Stimulated activated CD4-positive, alpha-beta T cell treated with anti-CD3 and anti-CD28 coated beads, TNF-alpha, amount 100 ng/mL, for 4 hours (primary cell): Measurements from ENCODE around the gene COL18A1.

Source experiments
- DNase-seq, 3 experiments: peaks; one replicate each; pipeline ENCODE4 v3.0.0-alpha.2; 2020; ENCODE audit warnings: low read depth in 3 of 3

Gene COL18A1

DNA sequence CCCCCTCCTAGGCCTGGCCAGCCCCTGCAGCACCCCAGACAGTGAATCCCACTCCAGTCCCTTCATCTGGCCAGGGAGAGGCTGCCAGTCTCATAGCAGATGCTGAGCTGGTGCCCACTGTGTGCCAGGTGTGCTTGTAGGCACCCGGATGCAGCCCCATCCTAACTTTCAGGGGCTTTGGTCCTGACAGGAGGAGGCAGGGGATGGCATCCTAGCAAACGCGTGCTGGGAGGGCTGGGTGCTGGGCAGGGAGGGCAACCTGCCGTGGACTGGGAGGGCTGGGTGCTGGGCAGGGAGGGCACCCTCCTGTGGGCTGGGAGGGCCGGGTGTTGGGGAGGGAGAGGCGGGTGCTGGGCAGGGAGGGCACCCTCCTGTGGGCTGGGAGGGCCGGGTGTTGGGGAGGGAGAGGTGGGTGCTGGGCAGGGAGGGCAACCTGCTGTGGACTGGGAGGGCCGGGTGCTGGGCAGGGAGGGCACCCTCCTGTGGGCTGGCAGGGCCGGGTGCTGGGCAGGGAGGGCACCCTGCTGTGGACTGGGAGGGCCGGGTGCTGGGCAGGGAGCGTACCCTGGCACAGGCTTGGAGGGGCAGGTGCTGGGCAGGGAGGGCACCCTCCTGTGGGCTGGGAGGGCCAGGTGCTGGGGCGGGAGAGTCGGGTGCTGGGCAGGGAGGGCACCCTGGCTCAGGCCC is 102.0 kb downstream of the COL18A1 start:
- DNase-seq: no peak

DNA sequence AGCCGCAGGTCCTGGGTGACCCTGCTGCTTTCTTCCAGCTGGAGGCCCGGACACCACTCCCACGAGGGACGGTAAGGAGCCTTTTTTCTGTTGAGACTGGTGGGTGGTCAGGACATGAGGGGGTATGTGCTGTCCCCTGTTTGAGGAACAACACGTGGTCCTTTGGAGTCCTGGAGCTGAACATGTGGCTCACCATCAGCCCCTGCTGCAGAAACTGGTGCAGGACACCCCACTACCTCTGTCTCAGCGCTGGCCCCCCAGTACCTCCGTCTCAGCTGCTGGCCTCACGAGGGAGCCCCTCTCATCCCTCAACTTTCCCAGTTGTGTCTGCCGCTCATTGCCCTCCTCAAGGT is 102.5 kb downstream of the COL18A1 start:
- DNase-seq: no peak

DNA sequence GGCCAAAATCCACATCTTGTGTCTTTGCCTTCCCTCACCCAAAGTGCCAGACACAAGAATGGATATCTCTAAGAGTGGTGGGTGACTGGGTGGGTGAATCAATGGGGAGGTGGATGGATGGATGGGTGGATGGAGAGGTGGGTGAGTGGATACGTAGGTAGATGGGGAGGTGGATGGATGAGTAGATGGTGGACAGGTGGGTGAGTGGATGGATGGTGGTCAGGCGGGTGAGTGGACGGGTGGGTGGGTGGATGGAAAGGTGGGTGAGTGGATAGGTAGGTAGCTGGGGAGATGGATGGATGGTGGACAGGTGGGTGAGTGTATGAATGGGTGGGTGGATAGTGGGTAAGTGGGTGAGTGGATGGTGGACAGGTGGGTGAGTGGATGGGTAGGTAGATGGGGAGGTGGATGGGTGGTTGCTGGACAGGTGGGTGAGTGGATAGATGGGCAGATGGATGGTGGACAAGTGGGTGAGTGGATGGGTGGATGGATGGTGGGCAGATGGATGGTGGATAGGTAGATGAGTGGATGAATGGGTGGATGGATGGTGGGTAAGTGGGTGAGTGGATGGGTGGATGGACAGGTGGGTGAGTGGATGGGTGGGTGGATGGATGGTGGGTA is 103.0 kb downstream of the COL18A1 start:
- DNase-seq: no peak

DNA sequence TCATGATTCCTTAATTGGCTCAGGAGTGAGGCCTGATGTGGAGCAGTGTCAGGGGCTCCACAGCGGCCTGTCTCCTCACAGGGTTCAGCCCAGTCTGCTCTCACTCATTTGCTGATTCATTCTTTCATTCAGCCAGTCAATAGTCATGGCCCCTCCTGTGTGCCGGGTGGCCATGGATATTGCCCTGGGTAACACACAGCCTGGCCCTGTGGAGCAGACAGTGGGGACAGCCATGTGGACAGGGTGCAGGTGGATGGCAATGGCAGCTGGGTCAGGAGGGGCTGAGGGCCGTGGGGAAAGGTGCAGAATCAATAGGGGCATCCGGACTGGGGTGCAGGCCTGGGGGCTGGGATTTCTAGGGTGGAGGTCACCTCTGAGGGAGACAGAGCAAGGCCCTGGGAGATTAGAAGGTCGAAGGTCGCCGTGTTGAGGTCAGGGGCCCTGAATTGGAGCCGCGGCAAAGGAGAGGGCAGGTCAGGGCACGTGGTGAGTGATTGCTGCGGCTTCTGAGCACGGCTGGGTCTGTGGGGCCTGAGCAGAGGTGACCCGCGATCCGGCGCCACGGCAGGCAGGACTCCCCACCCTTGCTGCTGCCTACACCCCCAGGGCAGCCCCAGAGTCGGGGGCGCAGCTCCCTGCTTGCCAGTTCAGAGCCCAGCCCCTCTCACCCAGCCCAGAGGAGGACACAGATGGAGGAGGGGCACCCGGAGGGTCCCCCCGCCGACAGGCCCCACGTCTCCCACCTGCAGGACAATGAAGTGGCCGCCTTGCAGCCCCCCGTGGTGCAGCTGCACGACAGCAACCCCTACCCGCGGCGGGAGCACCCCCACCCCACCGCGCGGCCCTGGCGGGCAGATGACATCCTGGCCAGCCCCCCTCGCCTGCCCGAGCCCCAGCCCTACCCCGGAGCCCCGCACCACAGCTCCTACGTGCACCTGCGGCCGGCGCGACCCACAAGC is 103.9 kb downstream of the COL18A1 start:
- DNase-seq: no peak

DNA sequence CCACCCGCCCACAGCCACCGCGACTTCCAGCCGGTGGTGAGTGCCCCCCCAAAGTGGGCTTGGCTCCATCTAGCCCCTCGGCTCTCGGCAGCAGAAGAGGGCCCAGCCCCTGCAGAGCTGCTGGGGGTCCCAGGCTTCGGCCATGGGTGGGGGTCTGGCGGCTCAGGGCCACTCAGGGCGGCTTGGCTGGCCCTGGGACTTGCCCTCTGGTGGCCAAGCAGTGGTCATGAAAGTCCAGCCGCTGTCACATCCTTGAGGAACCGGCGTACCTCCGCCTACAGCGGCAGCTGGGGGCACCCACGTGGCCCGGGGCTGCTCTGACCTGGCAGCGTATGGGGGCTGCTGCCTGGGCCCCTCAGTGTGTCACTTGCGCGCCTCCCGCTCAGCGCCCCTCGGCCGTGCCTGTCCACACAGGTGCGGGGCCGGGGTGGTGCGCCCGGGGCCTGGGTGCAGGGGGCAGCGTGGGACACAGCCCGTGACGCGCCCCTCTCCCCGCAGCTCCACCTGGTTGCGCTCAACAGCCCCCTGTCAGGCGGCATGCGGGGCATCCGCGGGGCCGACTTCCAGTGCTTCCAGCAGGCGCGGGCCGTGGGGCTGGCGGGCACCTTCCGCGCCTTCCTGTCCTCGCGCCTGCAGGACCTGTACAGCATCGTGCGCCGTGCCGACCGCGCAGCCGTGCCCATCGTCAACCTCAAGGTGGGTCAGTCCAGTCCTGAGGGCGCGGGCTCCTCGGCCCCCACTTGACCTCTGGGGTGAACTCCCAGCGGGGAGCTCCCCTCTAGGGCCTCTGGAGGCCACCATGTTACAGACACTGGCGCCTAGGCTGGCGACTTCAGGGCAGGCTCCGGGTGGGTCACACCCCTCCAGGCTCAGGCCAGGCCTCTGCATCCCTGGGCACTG is 104.9 kb downstream of the COL18A1 start:
- DNase-seq: no peak

DNA sequence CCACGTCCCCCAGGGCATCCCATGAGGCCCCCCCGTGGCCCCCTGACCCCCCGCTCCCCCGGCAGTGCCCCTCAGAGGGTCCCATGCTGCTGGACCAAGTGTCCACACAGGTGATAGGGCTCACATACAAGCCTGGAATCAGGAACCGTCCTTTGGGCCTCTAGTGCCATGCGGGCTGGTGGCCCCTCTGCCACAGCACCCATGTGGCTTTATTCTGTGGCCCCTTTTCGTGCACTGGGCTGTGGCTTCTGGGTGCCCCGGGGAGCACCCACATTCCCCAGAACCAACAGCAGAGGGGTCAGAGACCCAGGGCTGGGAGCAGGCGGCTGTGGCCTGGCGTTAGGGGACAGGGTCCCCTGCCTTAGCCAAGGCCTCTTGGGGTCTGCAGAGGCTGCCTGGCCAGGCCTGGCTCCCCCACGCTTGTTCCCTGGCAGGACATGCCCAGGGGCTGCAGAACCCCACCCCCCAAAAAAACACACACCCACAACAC is 105.5 kb downstream of the COL18A1 start:
- DNase-seq: no peak

DNA sequence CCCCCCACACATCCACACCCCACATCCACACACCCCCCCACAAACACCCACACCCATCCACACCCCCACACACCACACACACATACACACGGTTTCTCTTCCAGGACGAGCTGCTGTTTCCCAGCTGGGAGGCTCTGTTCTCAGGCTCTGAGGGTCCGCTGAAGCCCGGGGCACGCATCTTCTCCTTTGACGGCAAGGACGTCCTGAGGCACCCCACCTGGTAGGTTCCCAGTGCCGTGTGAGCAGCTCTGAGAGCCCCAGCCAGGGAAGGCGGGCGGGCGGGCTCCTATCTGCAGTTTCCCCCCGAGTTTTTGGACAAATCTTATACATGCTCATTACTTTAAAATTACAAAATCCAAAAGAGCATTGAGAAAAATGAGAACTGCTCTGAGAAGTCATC is 106.0 kb downstream of the COL18A1 start:
- no peak for DNase-seq

DNA sequence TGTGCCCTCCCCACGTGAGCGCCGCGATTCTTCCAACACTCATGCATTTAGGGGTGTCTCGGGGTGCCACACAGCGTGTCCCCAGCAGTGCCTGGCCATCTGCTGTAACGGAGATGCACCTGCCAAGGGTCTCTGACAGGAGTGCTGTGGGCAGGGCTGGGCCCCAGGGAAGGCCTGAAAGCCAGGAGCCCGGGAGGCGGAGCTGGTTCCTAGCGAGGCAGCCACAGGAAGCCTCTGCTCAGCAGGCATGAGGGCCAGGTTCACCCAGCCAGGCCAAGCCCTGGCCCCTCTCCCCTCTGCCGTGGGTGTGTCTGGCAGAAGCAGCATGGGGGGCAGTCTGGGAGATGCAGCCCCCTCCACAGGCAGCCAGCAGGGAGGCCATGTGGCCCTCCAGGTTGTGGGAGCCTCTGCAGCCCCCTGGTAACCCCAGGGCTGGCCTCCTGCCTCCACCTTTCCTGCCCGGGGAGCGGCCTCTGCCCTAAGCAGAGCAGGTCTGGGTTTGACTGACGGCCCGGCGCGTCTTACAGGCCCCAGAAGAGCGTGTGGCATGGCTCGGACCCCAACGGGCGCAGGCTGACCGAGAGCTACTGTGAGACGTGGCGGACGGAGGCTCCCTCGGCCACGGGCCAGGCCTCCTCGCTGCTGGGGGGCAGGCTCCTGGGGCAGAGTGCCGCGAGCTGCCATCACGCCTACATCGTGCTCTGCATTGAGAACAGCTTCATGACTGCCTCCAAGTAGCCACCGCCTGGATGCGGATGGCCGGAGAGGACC is 106.9 kb downstream of the COL18A1 start:
- no peak for DNase-seq

DNA sequence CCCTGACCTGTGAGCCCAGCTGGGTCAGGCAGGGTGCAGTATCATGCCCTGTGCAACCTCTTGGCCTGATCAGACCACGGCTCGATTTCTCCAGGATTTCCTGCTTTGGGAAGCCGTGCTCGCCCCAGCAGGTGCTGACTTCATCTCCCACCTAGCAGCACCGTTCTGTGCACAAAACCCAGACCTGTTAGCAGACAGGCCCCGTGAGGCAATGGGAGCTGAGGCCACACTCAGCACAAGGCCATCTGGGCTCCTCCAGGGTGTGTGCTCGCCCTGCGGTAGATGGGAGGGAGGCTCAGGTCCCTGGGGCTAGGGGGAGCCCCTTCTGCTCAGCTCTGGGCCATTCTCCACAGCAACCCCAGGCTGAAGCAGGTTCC is 107.6 kb downstream of the COL18A1 start:
- no peak for DNase-seq

DNA sequence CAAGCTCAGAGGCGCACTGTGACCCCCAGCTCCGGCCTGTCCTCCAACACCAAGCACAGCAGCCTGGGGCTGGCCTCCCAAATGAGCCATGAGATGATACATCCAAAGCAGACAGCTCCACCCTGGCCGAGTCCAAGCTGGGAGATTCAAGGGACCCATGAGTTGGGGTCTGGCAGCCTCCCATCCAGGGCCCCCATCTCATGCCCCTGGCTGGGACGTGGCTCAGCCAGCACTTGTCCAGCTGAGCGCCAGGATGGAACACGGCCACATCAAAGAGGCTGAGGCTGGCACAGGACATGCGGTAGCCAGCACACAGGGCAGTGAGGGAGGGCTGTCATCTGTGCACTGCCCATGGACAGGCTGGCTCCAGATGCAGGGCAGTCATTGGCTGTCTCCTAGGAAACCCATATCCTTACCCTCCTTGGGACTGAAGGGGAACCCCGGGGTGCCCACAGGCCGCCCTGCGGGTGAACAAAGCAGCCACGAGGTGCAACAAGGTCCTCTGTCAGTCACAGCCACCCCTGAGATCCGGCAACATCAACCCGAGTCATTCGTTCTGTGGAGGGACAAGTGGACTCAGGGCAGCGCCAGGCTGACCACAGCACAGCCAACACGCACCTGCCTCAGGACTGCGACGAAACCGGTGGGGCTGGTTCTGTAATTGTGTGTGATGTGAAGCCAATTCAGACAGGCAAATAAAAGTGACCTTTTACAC is 108.2 kb downstream of the COL18A1 start:
- no peak for DNase-seq

DNA sequence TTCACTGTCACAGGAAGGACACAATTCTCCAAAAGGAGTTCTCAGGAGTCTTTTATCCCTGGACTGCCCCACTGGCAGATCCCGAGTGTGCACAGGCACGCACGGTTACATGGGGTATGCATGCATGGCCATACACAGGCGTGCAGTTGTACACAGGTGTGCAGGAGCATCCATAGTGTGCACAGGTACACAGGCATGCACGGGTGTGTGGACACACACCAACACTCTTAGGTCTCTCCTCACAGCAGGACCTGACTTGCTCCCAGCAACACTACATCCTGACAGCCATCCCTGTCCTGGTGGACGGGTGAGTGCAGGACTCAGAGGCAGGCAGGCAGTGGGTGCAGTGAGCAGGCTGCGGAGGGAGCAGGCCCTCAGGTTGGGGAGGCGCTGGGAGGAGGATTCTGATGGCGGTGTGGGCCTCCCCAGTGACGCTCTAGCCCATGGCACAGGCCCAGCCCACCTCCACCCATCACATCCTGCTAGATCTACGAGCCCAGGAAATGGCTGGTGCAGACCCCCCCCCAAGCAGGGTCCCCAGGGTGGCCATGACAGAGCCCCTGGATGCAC is 108.9 kb downstream of the COL18A1 start:
- DNase-seq: no peak

DNA sequence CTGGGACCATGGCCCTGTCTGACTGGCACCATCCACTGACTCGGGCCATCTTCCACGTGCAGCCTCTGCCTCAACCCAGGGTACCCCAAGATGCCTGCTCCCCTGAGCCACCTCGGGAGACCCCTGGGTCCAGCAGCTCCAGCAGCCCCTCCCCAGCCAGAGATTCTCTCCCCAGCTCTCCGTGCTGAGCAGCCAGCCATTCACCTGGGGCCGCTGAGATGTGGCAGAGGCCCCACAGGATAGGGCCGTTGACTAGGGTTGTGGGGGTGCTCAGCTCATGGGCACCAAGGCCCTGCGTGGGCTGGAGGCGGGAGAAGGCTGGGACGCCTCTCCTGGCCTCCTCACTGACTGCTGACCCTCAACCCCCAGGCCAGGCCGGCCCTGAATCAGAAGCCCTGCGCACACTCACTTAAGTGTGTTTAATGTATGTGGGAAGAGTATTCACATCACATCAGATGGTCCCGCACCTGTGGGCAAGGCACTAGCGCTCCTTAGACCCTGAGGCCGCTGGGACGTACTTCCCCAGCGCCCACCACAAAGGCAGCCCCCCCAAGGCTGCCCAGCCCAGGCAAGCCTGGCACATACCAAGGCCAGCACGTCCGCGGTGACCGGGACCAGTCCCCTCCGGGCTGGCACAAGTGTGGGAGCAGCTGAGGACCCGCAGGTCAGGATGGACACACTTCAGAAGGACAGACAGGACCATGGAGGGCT is 109.5 kb downstream of the COL18A1 start:
- no peak for DNase-seq

DNA sequence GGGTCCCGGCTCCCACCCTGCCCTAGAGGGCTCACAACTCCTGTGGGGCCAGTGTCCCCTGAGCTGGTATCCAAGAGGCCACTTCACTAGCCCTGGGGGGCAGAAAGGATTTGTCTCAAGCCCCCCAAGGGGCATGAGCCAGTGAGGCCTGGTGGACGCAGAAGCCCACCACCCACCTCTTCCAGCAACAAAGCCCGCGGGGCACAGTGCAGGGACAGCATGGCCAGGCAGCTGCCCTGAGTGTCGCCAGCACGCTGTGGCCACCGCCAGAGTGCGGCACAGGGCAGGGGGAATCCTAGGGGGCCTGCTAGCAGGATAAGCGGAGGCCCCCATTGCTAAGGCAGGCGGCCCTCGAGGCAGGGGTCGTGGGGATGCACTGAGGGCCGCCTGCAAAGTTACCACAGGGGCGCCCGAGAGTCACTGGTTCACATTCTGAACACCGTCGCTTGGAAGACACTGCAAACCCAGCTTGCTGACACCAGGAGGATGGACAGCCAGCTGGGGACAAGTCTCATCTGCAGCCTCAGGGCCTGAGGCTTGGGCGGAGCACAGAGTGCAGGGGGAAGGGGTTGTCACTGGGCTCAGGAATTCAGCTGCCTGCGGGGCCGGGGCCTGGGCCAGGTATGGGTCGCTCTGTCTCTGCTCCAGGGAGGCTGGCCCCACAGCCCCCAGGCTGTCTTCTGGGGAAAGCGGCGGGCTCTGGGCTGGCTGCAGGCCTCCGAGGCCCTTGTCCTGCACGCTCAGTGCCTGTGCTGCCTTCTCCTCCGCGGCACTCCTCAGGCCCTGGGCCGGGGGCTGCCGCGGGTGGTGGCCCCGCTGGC is 110.5 kb downstream of the COL18A1 start:
- DNase-seq: no peak

DNA sequence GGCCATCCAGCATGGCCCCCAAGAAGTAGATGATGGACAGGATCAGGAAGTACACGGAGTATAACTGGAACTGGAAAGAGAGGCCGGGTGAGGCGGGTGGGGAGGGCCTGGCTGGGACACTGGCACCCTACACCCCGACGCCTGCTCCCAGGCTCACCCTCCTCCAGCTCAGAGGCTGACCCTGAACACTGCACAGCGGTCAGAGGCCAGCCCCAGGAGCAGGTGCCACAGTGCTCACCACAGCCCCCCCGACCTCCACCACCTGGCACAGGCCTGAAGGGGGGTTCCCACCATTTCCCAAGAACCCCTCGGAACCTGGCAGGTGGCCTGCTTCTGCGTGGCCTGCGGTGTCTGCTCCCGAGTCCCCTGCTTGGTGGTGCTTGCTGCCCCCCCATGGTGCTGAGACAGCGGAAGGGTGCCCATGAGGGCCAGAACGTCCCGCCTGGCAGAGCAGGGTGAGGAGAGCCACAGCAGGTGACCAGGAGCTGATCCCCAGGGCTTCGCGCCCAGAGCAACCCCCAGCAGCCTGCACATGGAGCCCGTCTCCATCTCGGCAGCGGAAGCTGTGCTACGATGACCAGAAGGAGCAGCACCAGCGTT is 111.2 kb downstream of the COL18A1 start:
- no peak for DNase-seq

DNA sequence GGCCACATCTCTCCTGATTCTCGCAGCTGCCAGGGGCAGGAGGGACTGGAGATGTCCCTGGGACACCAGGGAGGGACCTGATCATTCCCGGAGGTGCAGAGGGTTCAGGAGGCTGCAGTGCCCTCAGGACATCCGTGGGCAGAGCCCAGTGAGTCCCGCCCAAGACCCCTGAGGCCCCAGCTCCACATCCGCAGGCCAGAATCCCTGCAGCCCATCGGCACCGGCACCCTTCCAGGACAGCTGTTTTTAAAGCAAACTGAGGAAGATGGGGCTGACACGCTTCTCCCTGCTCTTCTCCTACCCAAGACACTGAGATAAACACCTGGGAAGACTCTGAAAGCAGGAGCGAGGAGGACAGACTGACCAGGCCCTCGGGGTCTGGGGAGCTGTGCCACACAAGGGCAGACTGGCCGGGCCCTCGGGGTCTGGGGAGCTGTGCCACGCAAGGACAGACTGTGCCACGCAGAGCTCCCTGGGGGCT is 111.7 kb downstream of the COL18A1 start:
- DNase-seq: no peak

DNA sequence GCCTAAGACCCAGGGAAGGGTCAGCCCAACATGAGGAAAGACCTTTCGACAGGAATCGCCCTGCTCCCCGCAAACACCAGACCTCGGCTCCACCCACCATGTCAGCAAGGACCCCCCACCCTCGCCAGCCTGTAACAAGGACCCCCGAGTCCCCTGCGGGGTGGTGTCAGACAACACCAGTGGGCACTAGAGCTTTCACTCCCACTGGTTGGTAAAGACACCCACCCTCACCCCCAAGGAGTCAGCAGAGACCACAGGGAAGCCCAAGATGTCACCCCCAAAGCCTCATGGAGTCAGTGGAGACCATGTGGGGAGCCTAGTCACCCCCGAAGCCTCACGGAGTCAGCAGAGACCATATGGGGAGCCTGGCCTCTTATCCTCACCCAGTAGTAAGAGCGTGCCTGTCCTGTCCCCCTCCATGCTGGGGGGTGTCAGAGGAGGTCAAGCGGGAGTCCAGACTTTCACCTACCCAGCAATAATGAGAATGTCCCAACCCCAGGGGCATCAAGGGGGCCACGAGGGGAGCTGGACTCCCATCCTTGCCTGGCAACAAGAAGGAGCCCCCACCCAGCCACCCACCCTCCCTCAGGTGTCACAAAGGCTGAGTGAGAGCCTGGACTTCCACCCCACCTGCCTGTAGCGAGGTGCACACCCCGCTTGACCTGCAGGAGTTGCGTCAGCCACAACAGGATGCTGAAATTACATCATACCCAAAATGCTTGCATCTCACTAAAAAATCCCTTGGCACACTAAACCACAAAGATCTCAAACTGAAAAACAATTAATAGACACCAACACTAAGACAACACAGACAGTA is 112.5 kb downstream of the COL18A1 start:
- no peak for DNase-seq

DNA sequence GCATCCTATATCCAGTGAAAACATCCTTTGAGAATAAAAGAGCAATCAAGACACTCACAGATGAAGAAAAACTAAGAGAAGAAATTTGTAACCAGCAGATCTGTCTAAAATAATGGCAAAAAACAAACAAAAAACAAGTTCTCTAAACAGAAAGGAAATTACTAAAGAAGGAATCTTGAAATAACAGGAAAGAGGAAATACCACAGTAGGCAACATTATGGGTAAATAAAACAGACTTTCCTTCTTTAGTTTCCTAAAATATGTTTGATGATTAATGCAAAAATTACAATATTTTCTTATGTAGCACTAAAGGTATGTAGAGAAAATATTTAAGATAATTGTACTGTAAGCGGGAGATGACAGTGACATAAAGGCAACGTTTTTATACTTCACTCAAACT is 113.8 kb downstream of the COL18A1 start:
- no peak for DNase-seq
